GM18861 (cell line): Measurements from ENCODE around the gene KLK11.

Experiments used
- ATAC-seq: cut with Tn5 transposase; IDR thresholded peaks from one replicate; pipeline ENCODE4 v1.9.1; 2021; ENCODE audit not compliant: unreplicated experiment

The KLK11 gene

GRCh38 chr19:51026554-51026831, at the start of gene KLK11:
TSS of gene KLK11 (minus strand) at chr19:51026616. CDS start at chr19:51025631, 985 bp downstream.
- no peak for ATAC-seq

GRCh38 chr19:51075998-51076397, 49.6 kb upstream of the KLK11 start:
- no peak for ATAC-seq

- no peak for ATAC-seq
Measured at GRCh38 chr19:51071095-51071405, 44.6 kb upstream of the KLK11 start.

- no peak for ATAC-seq
Measured at GRCh38 chr19:51070334-51071094, 44.1 kb upstream of the KLK11 start.

- no peak for ATAC-seq
Measured at GRCh38 chr19:51066393-51067186, 40.2 kb upstream of the KLK11 start.

- ATAC-seq = no peak
Measured at GRCh38 chr19:51065221-51065960, 39.0 kb upstream of the KLK11 start.

- ATAC-seq = no peak
Measured at GRCh38 chr19:51064534-51065220, 38.3 kb upstream of the KLK11 start, which contains the start of gene KLK13. TSS of gene KLK13 (minus strand) at chr19:51065092. CDS start at chr19:51065067, 25 bp downstream.

- no peak for ATAC-seq
Measured at GRCh38 chr19:51063664-51064063, 37.2 kb upstream of the KLK11 start.

- ATAC-seq = no peak
Measured at GRCh38 chr19:51060973-51061372, 34.6 kb upstream of the KLK11 start.

GRCh38 chr19:51060336-51060735, 33.9 kb upstream of the KLK11 start:
- no peak for ATAC-seq

GRCh38 chr19:51059715-51060114, 33.3 kb upstream of the KLK11 start:
- ATAC-seq = no peak

- ATAC-seq = no peak
Measured at GRCh38 chr19:51055866-51056265, 29.4 kb upstream of the KLK11 start.

- ATAC-seq = no peak
Measured at GRCh38 chr19:51047031-51047335, 20.6 kb upstream of the KLK11 start.

- ATAC-seq = no peak
Measured at GRCh38 chr19:51044327-51044726, 17.9 kb upstream of the KLK11 start.

GRCh38 chr19:51043497-51043896, 17.1 kb upstream of the KLK11 start:
- ATAC-seq = no peak

GRCh38 chr19:51040151-51040550, 13.7 kb upstream of the KLK11 start:
- ATAC-seq = no peak

- ATAC-seq = no peak
Measured at GRCh38 chr19:51036519-51036918, 10.1 kb upstream of the KLK11 start.

- ATAC-seq = no peak
Measured at GRCh38 chr19:51034704-51035103, 8.3 kb upstream of the KLK11 start, which contains the start of gene KLK12. TSS of gene KLK12 (minus strand) at chr19:51035002. CDS start at chr19:51034621, 381 bp downstream.

- ATAC-seq = no peak
Measured at GRCh38 chr19:51031880-51032225, 5.4 kb upstream of the KLK11 start.

- ATAC-seq = no peak
Measured at GRCh38 chr19:51031220-51031879, 4.9 kb upstream of the KLK11 start.

GRCh38 chr19:51030631-51031030, 4.2 kb upstream of the KLK11 start:
- no peak for ATAC-seq
